GM23338 (cell line): Measurements from ENCODE around the gene INPP5A. TPM values are rescaled to one million over a fixed set of nuclear protein-coding genes. Genes with fewer than 3 reads are reported as not detected.

Source experiments
- ATAC-seq: fragments of 200-7000 bp; cut with Tn5 transposase; 3 replicates; pipeline ENCODE4 v1.9.1; 2020
- DNase-seq: peaks from one replicate; pipeline ENCODE4 v3.0.0-alpha.2; 2015; ENCODE audit warnings: low spot score
- H2AFZ ChIP-seq: fragments of 200-600 bp; sonication (generic); 2 replicates; pipeline ENCODE4 v1.8.0; 2016; ENCODE audit warnings: antibody characterized with exemption, mild to moderate bottlenecking, moderate library complexity
- H3F3A ChIP-seq: fragments of 200-600 bp; sonication (generic); replicated peaks from 2 replicates; pipeline ENCODE4 v1.8.0; 2017; ENCODE audit warnings: antibody characterized with exemption, mixed run types, low read depth
- H3K27ac ChIP-seq: fragments of 200-600 bp; sonication (generic); 2 replicates; pipeline ENCODE4 v1.6.1; 2016; ENCODE audit warnings: low read depth
- H3K27me3 ChIP-seq: fragments of 200-600 bp; sonication (generic); 2 replicates; pipeline ENCODE4 v1.8.0; 2016; ENCODE audit warnings: mild to moderate bottlenecking, mixed run types, moderate library complexity; ENCODE audit not compliant: insufficient read depth
- H3K36me3 ChIP-seq: fragments of 200-600 bp; sonication (generic); 2 replicates; pipeline ENCODE4 v1.8.0; 2016; ENCODE audit warnings: mild to moderate bottlenecking; ENCODE audit not compliant: insufficient read depth
- H3K4me1 ChIP-seq: fragments of 200-600 bp; sonication (generic); 2 replicates; pipeline ENCODE4 v1.8.0; 2016; ENCODE audit warnings: mild to moderate bottlenecking, moderate library complexity; ENCODE audit not compliant: insufficient read depth
- H3K4me2 ChIP-seq: fragments of 200-600 bp; sonication (generic); 2 replicates; pipeline ENCODE4 v1.7.1; 2017; ENCODE audit warnings: mixed run types
- H3K4me3 ChIP-seq: fragments of 200-600 bp; sonication (generic); 2 replicates; pipeline ENCODE4 v1.6.1; 2016; ENCODE audit warnings: mixed run types
- H3K79me2 ChIP-seq: fragments of 200-600 bp; sonication (generic); replicated peaks from 2 replicates; pipeline ENCODE4 v1.8.0; 2017; ENCODE audit warnings: mild to moderate bottlenecking; ENCODE audit not compliant: insufficient read depth
- H3K9me2 ChIP-seq: fragments of 200-600 bp; sonication (generic); 2 replicates; pipeline ENCODE4 v1.8.0; 2017; ENCODE audit not compliant: insufficient read depth
- H4K20me1 ChIP-seq: fragments of 200-600 bp; sonication (generic); replicated peaks from 2 replicates; pipeline ENCODE4 v1.8.0; 2017; ENCODE audit warnings: mild to moderate bottlenecking; ENCODE audit not compliant: insufficient read depth
- H3K27ac Mint-ChIP-seq: 2 replicates; pipeline ENCODE4 v1.8.0; 2020; ENCODE audit warnings: inconsistent platforms, mild to moderate bottlenecking, moderate library complexity, mixed read lengths
- H3K27me3 Mint-ChIP-seq: 3 replicates; pipeline ENCODE4 v1.8.0; 2022; ENCODE audit warnings: low read depth, mild to moderate bottlenecking, moderate library complexity, mixed read lengths, inconsistent platforms; ENCODE audit not compliant: insufficient read depth, poor library complexity
- H3K36me3 Mint-ChIP-seq: 3 replicates; pipeline ENCODE4 v1.8.0; 2021; ENCODE audit warnings: low read depth, mild to moderate bottlenecking, inconsistent platforms, moderate library complexity, mixed read lengths
- H3K4me1 Mint-ChIP-seq: 3 replicates; pipeline ENCODE4 v1.8.0; 2020; ENCODE audit warnings: mild to moderate bottlenecking, inconsistent platforms, mixed read lengths
- H3K4me3 Mint-ChIP-seq: 3 replicates; pipeline ENCODE4 v1.8.0; 2021; ENCODE audit warnings: moderate library complexity, mild to moderate bottlenecking, inconsistent platforms, mixed read lengths
- H3K9me3 Mint-ChIP-seq: 3 replicates; pipeline ENCODE4 v1.8.0; 2020; ENCODE audit warnings: moderate library complexity, mild to moderate bottlenecking, inconsistent platforms, mixed read lengths
- NANOG ChIP-seq: IDR thresholded peaks from 2 replicates; pipeline ENCODE4 v1.6.1; 2016; ENCODE audit warnings: antibody characterized with exemption, borderline replicate concordance
- STAT1 ChIP-seq: IDR thresholded peaks from one replicate; pipeline ENCODE4 v1.6.1; 2016; ENCODE audit warnings: antibody characterized with exemption; ENCODE audit not compliant: unreplicated experiment
- polyA plus RNA-seq: library from polyadenylated mRNA; unstranded; fragments of >200 nt; fragmentation: Nextera tagmentation; extraction: Ambion mirVana; gene quantifications from 2 replicates; pipeline ENCODE4 v1.2.1, GENCODE V29; 2016
- total RNA-seq: library from RNA; depleted of rRNA; stranded (reverse); fragments of >200 nt; shearing (Covaris generic); gene quantifications from 2 replicates; pipeline ENCODE4 v1.2.3, GENCODE V29; 2014
- TF ChIP-seq, protein P1 (sequence below): fragments of 250-450 bp; sonication (Bioruptor Pico); IDR thresholded peaks from 2 replicates; pipeline ENCODE4 v1.5.0; 2020; ENCODE audit warnings: mild to moderate bottlenecking, moderate library complexity
- TF ChIP-seq, protein P2 (sequence below), 2 experiments: fragments of 200-600 bp in 1 of 2; sonication (generic) in 1 of 2; conservative IDR thresholded peaks; 2 replicates each; pipeline versions ENCODE4 v1.5.1 to v1.6.1; 2016 to 2017; ENCODE audit warnings: antibody characterized with exemption in 2 of 2, low read depth in 2 of 2, mild to moderate bottlenecking in 2 of 2, moderate library complexity in 1 of 2

The INPP5A gene
- total and polyA plus RNA-seq, 2 experiments from 2014 or later, result 5.9 to 40.6 TPM

DNA sequence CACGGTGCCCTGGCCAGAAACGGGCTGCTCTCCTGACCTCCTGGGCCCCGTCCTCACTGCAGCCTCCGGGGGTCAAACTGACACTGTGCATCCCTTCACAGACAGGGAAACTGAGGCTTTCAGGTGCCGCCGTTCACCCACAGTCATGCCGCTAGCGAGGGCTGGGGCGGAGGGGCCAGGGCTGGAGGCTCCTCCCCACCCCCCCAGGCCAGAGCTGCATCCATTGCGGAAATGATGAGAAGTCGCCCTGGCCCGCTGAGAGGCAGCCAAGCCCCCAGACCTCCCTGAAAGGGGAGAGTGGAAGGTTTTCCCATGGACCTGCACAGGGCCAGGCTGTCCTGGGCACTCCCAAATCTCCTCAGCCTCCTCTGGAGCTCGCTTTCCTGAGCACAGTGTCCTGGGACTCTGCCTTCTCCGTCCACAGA, 16.5 kb upstream of the INPP5A start (continued):
- TF ChIP-seq, protein P1, sequence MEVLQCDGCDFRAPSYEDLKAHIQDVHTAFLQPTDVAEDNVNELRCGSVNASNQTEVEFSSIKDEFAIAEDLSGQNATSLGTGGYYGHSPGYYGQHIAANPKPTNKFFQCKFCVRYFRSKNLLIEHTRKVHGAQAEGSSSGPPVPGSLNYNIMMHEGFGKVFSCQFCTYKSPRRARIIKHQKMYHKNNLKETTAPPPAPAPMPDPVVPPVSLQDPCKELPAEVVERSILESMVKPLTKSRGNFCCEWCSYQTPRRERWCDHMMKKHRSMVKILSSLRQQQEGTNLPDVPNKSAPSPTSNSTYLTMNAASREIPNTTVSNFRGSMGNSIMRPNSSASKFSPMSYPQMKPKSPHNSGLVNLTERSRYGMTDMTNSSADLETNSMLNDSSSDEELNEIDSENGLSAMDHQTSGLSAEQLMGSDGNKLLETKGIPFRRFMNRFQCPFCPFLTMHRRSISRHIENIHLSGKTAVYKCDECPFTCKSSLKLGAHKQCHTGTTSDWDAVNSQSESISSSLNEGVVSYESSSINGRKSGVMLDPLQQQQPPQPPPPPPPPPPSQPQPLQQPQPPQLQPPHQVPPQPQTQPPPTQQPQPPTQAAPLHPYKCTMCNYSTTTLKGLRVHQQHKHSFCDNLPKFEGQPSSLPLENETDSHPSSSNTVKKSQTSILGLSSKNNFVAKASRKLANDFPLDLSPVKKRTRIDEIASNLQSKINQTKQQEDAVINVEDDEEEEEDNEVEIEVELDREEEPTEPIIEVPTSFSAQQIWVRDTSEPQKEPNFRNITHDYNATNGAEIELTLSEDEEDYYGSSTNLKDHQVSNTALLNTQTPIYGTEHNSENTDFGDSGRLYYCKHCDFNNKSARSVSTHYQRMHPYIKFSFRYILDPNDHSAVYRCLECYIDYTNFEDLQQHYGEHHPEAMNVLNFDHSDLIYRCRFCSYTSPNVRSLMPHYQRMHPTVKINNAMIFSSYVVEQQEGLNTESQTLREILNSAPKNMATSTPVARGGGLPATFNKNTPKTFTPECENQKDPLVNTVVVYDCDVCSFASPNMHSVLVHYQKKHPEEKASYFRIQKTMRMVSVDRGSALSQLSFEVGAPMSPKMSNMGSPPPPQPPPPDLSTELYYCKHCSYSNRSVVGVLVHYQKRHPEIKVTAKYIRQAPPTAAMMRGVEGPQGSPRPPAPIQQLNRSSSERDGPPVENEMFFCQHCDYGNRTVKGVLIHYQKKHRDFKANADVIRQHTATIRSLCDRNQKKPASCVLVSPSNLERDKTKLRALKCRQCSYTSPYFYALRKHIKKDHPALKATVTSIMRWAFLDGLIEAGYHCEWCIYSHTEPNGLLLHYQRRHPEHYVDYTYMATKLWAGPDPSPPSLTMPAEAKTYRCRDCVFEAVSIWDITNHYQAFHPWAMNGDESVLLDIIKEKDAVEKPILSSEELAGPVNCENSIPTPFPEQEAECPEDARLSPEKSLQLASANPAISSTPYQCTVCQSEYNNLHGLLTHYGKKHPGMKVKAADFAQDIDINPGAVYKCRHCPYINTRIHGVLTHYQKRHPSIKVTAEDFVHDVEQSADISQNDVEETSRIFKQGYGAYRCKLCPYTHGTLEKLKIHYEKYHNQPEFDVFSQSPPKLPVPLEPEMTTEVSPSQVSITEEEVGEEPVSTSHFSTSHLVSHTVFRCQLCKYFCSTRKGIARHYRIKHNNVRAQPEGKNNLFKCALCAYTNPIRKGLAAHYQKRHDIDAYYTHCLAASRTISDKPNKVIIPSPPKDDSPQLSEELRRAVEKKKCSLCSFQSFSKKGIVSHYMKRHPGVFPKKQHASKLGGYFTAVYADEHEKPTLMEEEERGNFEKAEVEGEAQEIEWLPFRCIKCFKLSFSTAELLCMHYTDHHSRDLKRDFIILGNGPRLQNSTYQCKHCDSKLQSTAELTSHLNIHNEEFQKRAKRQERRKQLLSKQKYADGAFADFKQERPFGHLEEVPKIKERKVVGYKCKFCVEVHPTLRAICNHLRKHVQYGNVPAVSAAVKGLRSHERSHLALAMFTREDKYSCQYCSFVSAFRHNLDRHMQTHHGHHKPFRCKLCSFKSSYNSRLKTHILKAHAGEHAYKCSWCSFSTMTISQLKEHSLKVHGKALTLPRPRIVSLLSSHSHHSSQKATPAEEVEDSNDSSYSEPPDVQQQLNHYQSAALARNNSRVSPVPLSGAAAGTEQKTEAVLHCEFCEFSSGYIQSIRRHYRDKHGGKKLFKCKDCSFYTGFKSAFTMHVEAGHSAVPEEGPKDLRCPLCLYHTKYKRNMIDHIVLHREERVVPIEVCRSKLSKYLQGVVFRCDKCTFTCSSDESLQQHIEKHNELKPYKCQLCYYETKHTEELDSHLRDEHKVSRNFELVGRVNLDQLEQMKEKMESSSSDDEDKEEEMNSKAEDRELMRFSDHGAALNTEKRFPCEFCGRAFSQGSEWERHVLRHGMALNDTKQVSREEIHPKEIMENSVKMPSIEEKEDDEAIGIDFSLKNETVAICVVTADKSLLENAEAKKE, result no peak
- TF ChIP-seq, protein P2, sequence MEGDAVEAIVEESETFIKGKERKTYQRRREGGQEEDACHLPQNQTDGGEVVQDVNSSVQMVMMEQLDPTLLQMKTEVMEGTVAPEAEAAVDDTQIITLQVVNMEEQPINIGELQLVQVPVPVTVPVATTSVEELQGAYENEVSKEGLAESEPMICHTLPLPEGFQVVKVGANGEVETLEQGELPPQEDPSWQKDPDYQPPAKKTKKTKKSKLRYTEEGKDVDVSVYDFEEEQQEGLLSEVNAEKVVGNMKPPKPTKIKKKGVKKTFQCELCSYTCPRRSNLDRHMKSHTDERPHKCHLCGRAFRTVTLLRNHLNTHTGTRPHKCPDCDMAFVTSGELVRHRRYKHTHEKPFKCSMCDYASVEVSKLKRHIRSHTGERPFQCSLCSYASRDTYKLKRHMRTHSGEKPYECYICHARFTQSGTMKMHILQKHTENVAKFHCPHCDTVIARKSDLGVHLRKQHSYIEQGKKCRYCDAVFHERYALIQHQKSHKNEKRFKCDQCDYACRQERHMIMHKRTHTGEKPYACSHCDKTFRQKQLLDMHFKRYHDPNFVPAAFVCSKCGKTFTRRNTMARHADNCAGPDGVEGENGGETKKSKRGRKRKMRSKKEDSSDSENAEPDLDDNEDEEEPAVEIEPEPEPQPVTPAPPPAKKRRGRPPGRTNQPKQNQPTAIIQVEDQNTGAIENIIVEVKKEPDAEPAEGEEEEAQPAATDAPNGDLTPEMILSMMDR (conservative IDR thresholded peaks at IDR 0.05; ENCODE audit: low read depth in 2 of 2), result no peak

DNA sequence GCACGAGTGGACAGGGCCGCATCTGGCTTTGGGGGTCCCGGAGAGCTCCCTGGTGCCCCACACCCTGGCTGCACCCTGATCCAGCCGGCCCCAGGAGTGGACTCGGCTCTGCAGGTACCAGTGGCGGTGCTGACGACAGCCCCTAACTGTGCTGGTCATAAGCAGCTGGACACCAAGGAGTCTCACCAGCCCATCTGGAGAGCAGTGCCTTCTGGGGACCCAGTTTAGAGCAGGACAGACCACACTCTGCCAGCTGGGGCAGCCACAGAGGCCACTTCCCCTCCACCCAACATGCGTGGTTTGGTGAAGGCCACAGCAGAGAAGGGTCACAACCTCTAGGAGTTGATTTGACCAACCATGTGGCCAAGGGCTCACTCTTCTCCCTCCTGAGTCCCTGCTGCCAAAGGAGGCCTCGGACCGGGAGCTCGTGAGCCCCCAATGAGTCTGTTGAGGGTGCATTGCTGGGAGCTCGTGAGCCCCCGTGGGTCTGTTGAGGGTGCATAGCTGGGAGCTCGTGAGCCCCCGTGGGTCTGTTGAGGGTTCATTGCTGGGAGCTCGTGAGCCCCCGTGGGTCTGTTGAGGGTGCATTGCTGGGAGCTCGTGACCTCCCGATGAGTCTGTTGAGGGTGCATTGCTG, 16.0 kb upstream of the INPP5A start:
- Mint-ChIP-seq H3K27me3 (peaks cover 31% of the 10 kb centered on the region), H3K27ac (no peak overlapping the region), H3K36me3 (no peaks in the 10 kb centered on the region), H3K4me1 (peaks cover 20% of the 10 kb centered on the region), H3K4me3 (no peak overlapping the region), H3K9me3 (no peaks in the 10 kb centered on the region)
- Histone ChIP-seq H3K4me1 (peaks cover 16% of the 10 kb centered on the region), H3K4me3 (no peak overlapping the region), H3K27ac (no peak overlapping the region), H3K9me2 (no peaks in the 10 kb centered on the region), H2AFZ (no peak overlapping the region), H4K20me1 (no peaks in the 10 kb centered on the region), H3F3A (0 out of 2 replicates have a peak, but pooled peaks cover 4% of the 10 kb centered on the region), H3K36me3 (no peaks in the 10 kb centered on the region), H3K4me2 (no peak overlapping the region), H3K79me2 (no peaks in the 10 kb centered on the region), H3K27me3 (peaks cover 10% of the 10 kb centered on the region; the same call in 1 of the 2 replicates)
- no peak for ATAC-seq
- DNase-seq, result no peak
- TF ChIP-seq STAT1, result no peak
- TF ChIP-seq, protein P1, result no peak
- no peak for TF ChIP-seq NANOG
